Skeletal muscle cell (primary cell): ENCODE measurements around the gene SEMA4C.

Experiments
- DNase-seq: peaks from one replicate; pipeline ENCODE4 v3.0.0-alpha.2; 2010; ENCODE audit warnings: low read depth
- H3K4me3 ChIP-seq: 2 replicates; pipeline ENCODE4 v1.5.1; 2011; ENCODE audit warnings: low read depth, mild to moderate bottlenecking, control low read depth, low read length, moderate library complexity

SEMA4C gene

GRCh38 chr2:96831679-96832078 lies 38.2 kb downstream of the SEMA4C start:
- DNase-seq: no peak
- H3K4me3 ChIP-seq: no peak overlapping the region

- DNase-seq: no peak
- H3K4me3 ChIP-seq: no peak overlapping the region
Measured at GRCh38 chr2:96830044-96830562, 39.8 kb downstream of the SEMA4C start.

- no peak overlapping the region for H3K4me3 ChIP-seq
- DNase-seq: no peak
Measured at GRCh38 chr2:96828874-96829273, 41.0 kb downstream of the SEMA4C start.

- no peak for DNase-seq
- H3K4me3 ChIP-seq: no peak overlapping the region
Measured at GRCh38 chr2:96828436-96828835, 41.4 kb downstream of the SEMA4C start.

GRCh38 chr2:96826546-96827278 lies 43.2 kb downstream of the SEMA4C start:
- no peak overlapping the region for H3K4me3 ChIP-seq
- DNase-seq: no peak

GRCh38 chr2:96825057-96825456 lies 44.8 kb downstream of the SEMA4C start:
- no peak for DNase-seq
- H3K4me3 ChIP-seq: no peak overlapping the region

- DNase-seq: no peak
- no peak overlapping the region for H3K4me3 ChIP-seq
Measured at GRCh38 chr2:96824079-96824870, 45.6 kb downstream of the SEMA4C start.

GRCh38 chr2:96823198-96823597 lies 46.7 kb downstream of the SEMA4C start:
- DNase-seq: no peak
- no peak overlapping the region for H3K4me3 ChIP-seq

GRCh38 chr2:96822786-96823185 lies 47.1 kb downstream of the SEMA4C start:
- no peak for DNase-seq
- H3K4me3 ChIP-seq: no peak overlapping the region

GRCh38 chr2:96821113-96821675 lies 48.7 kb downstream of the SEMA4C start:
- H3K4me3 ChIP-seq: no peak overlapping the region
- DNase-seq: no peak

GRCh38 chr2:96819876-96820511 lies 49.9 kb downstream of the SEMA4C start:
- DNase-seq: no peak
- no peak overlapping the region for H3K4me3 ChIP-seq

GRCh38 chr2:96819128-96819875 lies 50.6 kb downstream of the SEMA4C start:
- DNase-seq: no peak
- no peak overlapping the region for H3K4me3 ChIP-seq

GRCh38 chr2:96817882-96818281 lies 52.0 kb downstream of the SEMA4C start:
- H3K4me3 ChIP-seq: no peak overlapping the region
- DNase-seq: no peak

GRCh38 chr2:96816836-96817702 lies 52.8 kb downstream of the SEMA4C start:
- DNase-seq: no peak

GRCh38 chr2:96816127-96816835 lies 53.6 kb downstream of the SEMA4C start, which contains the start of gene CNNM3:
CNNM3 (plus strand) TSS chr2:96816268; CDS start chr2:96816278, 10 bp downstream.
- peak within 1 kb of the TSS; percentile 65 for H3K4me3 ChIP-seq
- peak; percentile 69 for DNase-seq

More at GRCh38 chr2:96816836-96817702, 52.8 kb downstream of the SEMA4C start:
- peak overlapping the region; percentile 65 for H3K4me3 ChIP-seq

- DNase-seq: no peak
- peak overlapping the region; percentile 65 for H3K4me3 ChIP-seq
Measured at GRCh38 chr2:96815326-96816126, 54.4 kb downstream of the SEMA4C start.

- no peak for DNase-seq
- no peak overlapping the region for H3K4me3 ChIP-seq
Measured at GRCh38 chr2:96813656-96814055, 56.2 kb downstream of the SEMA4C start.
